A549 (cell line): ENCODE measurements around the gene ISOC1.

Experiments
- BHLHE40 ChIP-seq: IDR thresholded peaks from 2 replicates; pipeline ENCODE4 v1.6.1; 2012; ENCODE audit warnings: low read depth, low read length, inconsistent platforms
- CBX2 ChIP-seq: fragments of 200-600 bp; sonication (generic); IDR thresholded peaks from 2 replicates; pipeline ENCODE4 v1.6.1; 2016; ENCODE audit warnings: low read depth, mild to moderate bottlenecking, borderline replicate concordance
- PHF8 ChIP-seq: fragments of 200-600 bp; sonication (generic); IDR thresholded peaks from 2 replicates; pipeline ENCODE4 v1.6.1; 2016; ENCODE audit warnings: low read depth, mild to moderate bottlenecking, antibody characterized with exemption, moderate library complexity, borderline replicate concordance
- POLR2A ChIP-seq: IDR thresholded peaks from 2 replicates; pipeline ENCODE4 v1.6.1; 2012; ENCODE audit warnings: mild to moderate bottlenecking, low read length
- RAD21 ChIP-seq, 2 experiments: fragments of >200 bp in 1 of 2; sonication (Bioruptor Twin) in 1 of 2; formaldehyde crosslinking in 1 of 2; IDR thresholded peaks in 1 of 2; conservative IDR thresholded peaks in 1 of 2; 2 replicates in 1 of 2; 3 replicates in 1 of 2; pipeline ENCODE4 v1.6.1; 2012 to 2018; ENCODE audit warnings: inconsistent platforms in 1 of 2
- TF ChIP-seq, protein P1 (sequence below): fragments of >200 bp; sonication (Bioruptor Twin); formaldehyde crosslinking; IDR thresholded peaks from 3 replicates; pipeline ENCODE4 v1.5.1; 2016

DNA sequence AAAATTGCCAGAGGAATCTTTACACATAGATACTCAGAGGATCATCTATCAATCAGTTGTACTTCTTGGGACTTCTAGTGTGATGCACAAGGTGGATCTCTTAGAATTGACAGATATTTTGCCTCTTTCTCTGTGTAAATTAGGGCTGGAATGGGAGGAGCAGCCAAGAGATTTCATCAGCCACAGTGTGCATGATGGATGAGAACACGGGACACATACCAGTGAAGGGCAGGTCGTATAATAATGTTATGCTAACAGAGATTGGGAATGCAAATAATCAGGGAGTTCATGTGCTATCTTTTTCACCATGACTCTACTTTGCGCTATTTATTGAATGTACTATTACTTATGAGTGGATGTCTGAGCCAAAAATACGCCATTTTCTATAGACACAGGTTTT is 43.3 kb upstream of the ISOC1 start:
- TF ChIP-seq, protein P1, sequence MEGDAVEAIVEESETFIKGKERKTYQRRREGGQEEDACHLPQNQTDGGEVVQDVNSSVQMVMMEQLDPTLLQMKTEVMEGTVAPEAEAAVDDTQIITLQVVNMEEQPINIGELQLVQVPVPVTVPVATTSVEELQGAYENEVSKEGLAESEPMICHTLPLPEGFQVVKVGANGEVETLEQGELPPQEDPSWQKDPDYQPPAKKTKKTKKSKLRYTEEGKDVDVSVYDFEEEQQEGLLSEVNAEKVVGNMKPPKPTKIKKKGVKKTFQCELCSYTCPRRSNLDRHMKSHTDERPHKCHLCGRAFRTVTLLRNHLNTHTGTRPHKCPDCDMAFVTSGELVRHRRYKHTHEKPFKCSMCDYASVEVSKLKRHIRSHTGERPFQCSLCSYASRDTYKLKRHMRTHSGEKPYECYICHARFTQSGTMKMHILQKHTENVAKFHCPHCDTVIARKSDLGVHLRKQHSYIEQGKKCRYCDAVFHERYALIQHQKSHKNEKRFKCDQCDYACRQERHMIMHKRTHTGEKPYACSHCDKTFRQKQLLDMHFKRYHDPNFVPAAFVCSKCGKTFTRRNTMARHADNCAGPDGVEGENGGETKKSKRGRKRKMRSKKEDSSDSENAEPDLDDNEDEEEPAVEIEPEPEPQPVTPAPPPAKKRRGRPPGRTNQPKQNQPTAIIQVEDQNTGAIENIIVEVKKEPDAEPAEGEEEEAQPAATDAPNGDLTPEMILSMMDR: no peak
- TF ChIP-seq PHF8 (no peak), BHLHE40 (no peak), POLR2A (no peak), CBX2 (no peak), RAD21 (conservative IDR thresholded peaks at IDR 0.05 in 1 of 2, IDR thresholded peaks at IDR 0.05 in 1 of 2) (no peak)
